ENCODE results near the gene SYNE2. TPM values are rescaled to one million over a fixed set of nuclear protein-coding genes. Genes with fewer than 3 reads are reported as not detected.
A peak's percentile ranks its signal among the peaks of the same experiment; 100 is the strongest.

The SYNE2 gene
- total and polyA plus RNA-seq, 4 experiments from 2014 or later: 14.2 to 280 (median 189) TPM

DNA sequence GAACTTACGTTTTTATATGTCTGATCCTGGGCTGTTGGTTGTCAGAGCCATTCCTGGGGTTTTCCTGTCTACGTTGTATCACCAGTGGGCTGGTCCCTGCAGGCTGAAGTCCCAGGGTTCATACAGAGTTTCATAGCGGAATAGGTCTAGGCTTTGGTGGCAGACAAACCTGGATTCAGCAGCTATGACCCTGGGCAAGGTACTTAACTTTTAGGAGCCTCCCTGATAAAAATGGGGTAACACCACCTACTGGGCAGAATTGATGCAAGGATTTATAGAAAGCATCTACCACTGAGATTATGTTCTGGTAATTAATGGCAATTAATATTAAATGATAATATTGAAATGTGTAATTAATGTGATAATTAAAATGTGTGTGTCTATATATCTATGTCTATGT is 141.2 kb downstream of the SYNE2 start:
- H3K27me3 Mint-ChIP-seq: no peaks in the 10 kb centered on the region
- peaks cover 0 to 4% (median 1%) of the 10 kb centered on the region in 4 donors for H3K4me1 Mint-ChIP-seq
- H3K27ac ChIP-seq (ENCODE audit: low read depth, low read length): no peak overlapping the region
- DNase-seq: peak in 2 of 5 donors; percentile 10 to 11
- H3K27me3 ChIP-seq (ENCODE audit: insufficient read depth, low read length): no peaks in the 10 kb centered on the region
- peaks cover 60 to 77% of the 10 kb centered on the region in 2 donors for H3K36me3 Mint-ChIP-seq
- ChIA-PET POLR2A (ENCODE audit: partially characterized antibody) (no interaction called here), CTCF (ENCODE audit: partially characterized antibody) (interaction anchor here (0.9 to 1.2 kb wide), 3 partner anchors 141 to 194 kb away, joined by 3 to 7 read pairs (median 4); partner anchors contain the start of gene SYNE2)
- no peak overlapping the region for H3K4me3 ChIP-seq (ENCODE audit: low read length in 2 of 2)
- intact Hi-C loops (cut with micrococcal nuclease): loop anchor here (1.0 to 5.0 kb wide), 2 partner anchors 142 to 195 kb away; partner anchors contain the start of gene SYNE2
- H3K27ac Mint-ChIP-seq: peak overlapping the region in 1 of 7 donors; percentile 62
- H3K4me3 Mint-ChIP-seq: no peak overlapping the region
- H3K36me3 ChIP-seq (ENCODE audit: insufficient read depth, low read length): peaks cover 46% of the 10 kb centered on the region
- no peaks in the 10 kb centered on the region for H3K9me3 Mint-ChIP-seq
- no peaks in the 10 kb centered on the region for H3K4me1 ChIP-seq (ENCODE audit: insufficient read depth, low read length)
- H3K9me3 ChIP-seq (ENCODE audit: control insufficient read depth in 1 of 2, low read length in 2 of 2): no peaks in the 10 kb centered on the region

DNA sequence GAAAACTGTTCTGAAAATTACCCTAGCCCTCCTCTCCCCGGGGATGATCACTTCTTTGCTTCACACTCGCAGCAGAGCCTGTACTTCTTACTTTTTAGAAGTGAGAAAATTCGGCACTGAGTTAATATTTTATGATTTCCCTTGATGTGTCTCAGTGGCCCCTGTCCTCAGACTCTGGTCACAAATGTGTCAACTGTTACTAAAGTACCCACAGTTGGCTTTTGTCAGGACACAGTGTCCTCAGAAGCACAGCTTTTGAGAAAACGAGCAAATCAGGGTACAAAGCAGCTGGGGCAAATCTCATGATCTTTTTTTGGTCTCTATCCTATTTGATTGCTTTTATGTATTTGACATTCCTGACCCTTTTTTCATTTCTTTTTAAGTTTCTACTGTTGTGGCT is 142.5 kb downstream of the SYNE2 start:
- H3K9me3 Mint-ChIP-seq: no peaks in the 10 kb centered on the region
- Histone ChIP-seq H3K4me3 (ENCODE audit: low read length in 2 of 2) (no peak overlapping the region), H3K4me1 (ENCODE audit: insufficient read depth, low read length) (no peaks in the 10 kb centered on the region), H3K9me3 (ENCODE audit: control insufficient read depth in 1 of 2, low read length in 2 of 2) (no peaks in the 10 kb centered on the region), H3K27ac (ENCODE audit: low read depth, low read length) (no peak overlapping the region), H3K36me3 (ENCODE audit: insufficient read depth, low read length) (peaks cover 49% of the 10 kb centered on the region), H3K27me3 (ENCODE audit: insufficient read depth, low read length) (no peaks in the 10 kb centered on the region)
- DNase-seq: no peak
- intact Hi-C loops (cut with micrococcal nuclease): no loop called here
- H3K27ac Mint-ChIP-seq: peak overlapping the region in 3 of 7 donors; percentile 10 to 37 (median 14)
- CTCF ChIA-PET (ENCODE audit: partially characterized antibody): interaction anchor here (1.2 kb wide), 2 partner anchors 143 to 195 kb away, joined by 4 to 7 read pairs; no protein-coding TSS in a partner anchor
- H3K4me1 Mint-ChIP-seq: peaks cover 0 to 4% (median 1%) of the 10 kb centered on the region in 4 donors
- POLR2A ChIA-PET (ENCODE audit: partially characterized antibody): no interaction called here
- H3K4me3 Mint-ChIP-seq: no peak overlapping the region
- no peaks in the 10 kb centered on the region for H3K27me3 Mint-ChIP-seq
- peaks cover 71 to 84% of the 10 kb centered on the region in 2 donors for H3K36me3 Mint-ChIP-seq

- Histone ChIP-seq H3K27ac (ENCODE audit: low read depth, low read length) (no peak overlapping the region), H3K36me3 (ENCODE audit: insufficient read depth, low read length) (peaks cover 53% of the 10 kb centered on the region), H3K9me3 (ENCODE audit: control insufficient read depth in 1 of 2, low read length in 2 of 2) (no peaks in the 10 kb centered on the region), H3K4me3 (ENCODE audit: low read length in 2 of 2) (no peak overlapping the region), H3K27me3 (ENCODE audit: insufficient read depth, low read length) (no peaks in the 10 kb centered on the region), H3K4me1 (ENCODE audit: insufficient read depth, low read length) (no peaks in the 10 kb centered on the region)
- POLR2A ChIA-PET (ENCODE audit: partially characterized antibody): no interaction called here
- H3K27me3 Mint-ChIP-seq: no peaks in the 10 kb centered on the region
- H3K36me3 Mint-ChIP-seq: peaks cover 71 to 87% of the 10 kb centered on the region in 2 donors
- DNase-seq: no peak
- H3K9me3 Mint-ChIP-seq: no peaks in the 10 kb centered on the region
- peak overlapping the region in 2 of 7 donors; percentile 29 to 57 for H3K27ac Mint-ChIP-seq
- CTCF ChIA-PET (ENCODE audit: partially characterized antibody): interaction anchor here (1.5 kb wide), 1 partner anchor 196 kb away, joined by 3 read pairs; no protein-coding TSS in a partner anchor
- H3K4me1 Mint-ChIP-seq: peaks cover 0 to 4% (median 1%) of the 10 kb centered on the region in 4 donors
- intact Hi-C loops (cut with micrococcal nuclease): no loop called here
- H3K4me3 Mint-ChIP-seq: no peak overlapping the region
These were observed 143.2 kb downstream of the SYNE2 start for GRCh38 chr14:63996016-63996415.

DNA sequence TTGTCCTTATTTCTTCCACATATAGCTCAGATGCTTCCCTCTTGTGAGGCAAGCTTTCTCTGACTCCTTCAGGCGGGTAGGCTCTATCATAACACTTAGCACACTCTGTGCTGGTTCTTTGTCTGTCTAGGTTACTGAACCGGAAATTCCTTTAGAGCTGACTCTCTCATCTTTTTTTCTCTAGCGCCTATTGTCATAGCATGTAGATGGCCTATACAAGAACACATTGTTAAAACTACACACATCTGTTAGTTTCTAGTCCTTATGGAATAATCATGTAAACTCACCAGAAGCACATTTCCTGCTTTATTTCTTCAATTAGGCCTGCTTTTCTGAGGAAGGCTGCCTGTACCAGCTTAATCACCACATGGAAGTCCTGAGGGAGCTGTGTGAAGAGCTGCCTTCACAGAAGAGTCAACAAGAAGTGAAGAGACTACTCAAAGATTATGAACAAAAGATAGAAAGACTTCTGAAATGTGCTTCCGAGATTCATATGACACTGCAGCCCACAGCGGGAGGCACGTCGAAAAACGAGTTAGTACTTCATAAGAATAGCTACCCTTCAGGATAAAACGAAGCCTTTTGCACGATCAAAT is 143.9 kb downstream of the SYNE2 start:
- H3K9me3 ChIP-seq (ENCODE audit: control insufficient read depth in 1 of 2, low read length in 2 of 2): no peaks in the 10 kb centered on the region
- peaks cover 0 to 4% (median 1%) of the 10 kb centered on the region in 4 donors for H3K4me1 Mint-ChIP-seq
- DNase-seq: no peak

GRCh38 chr14:64000749-64001148 is 147.9 kb downstream of the SYNE2 start:
- peaks cover 82 to 89% of the 10 kb centered on the region in 2 donors for H3K36me3 Mint-ChIP-seq
- peaks cover 0 to 6% (median 4%) of the 10 kb centered on the region in 4 donors for H3K4me1 Mint-ChIP-seq
- intact Hi-C loops (cut with micrococcal nuclease): no loop called here
- DNase-seq: no peak
- no peak overlapping the region for H3K4me3 Mint-ChIP-seq
- H3K27ac ChIP-seq (ENCODE audit: low read depth, low read length): no peak overlapping the region
- peak overlapping the region in 1 of 7 donors; percentile 2 for H3K27ac Mint-ChIP-seq
- H3K27me3 ChIP-seq (ENCODE audit: insufficient read depth, low read length): no peaks in the 10 kb centered on the region
- H3K9me3 ChIP-seq (ENCODE audit: control insufficient read depth in 1 of 2, low read length in 2 of 2): no peaks in the 10 kb centered on the region
- H3K36me3 ChIP-seq (ENCODE audit: insufficient read depth, low read length): peaks cover 55% of the 10 kb centered on the region
- no peaks in the 10 kb centered on the region for H3K4me1 ChIP-seq (ENCODE audit: insufficient read depth, low read length)
- no peak overlapping the region for H3K4me3 ChIP-seq (ENCODE audit: low read length in 2 of 2)
- ChIA-PET CTCF (ENCODE audit: partially characterized antibody) (no interaction called here), POLR2A (ENCODE audit: partially characterized antibody) (no interaction called here)
- H3K27me3 Mint-ChIP-seq: no peaks in the 10 kb centered on the region
- H3K9me3 Mint-ChIP-seq: no peaks in the 10 kb centered on the region

More for the DNA sequence above, 143.9 kb downstream of the SYNE2 start:
- Histone ChIP-seq H3K36me3 (ENCODE audit: insufficient read depth, low read length) (peaks cover 51% of the 10 kb centered on the region), H3K27me3 (ENCODE audit: insufficient read depth, low read length) (no peaks in the 10 kb centered on the region), H3K27ac (ENCODE audit: low read depth, low read length) (no peak overlapping the region), H3K4me3 (ENCODE audit: low read length in 2 of 2) (no peak overlapping the region), H3K4me1 (ENCODE audit: insufficient read depth, low read length) (no peaks in the 10 kb centered on the region)
- Mint-ChIP-seq H3K9me3 (no peaks in the 10 kb centered on the region), H3K36me3 (peaks cover 76 to 86% of the 10 kb centered on the region in 2 donors), H3K27ac (peak overlapping the region in 2 of 7 donors; percentile 29 to 43), H3K27me3 (no peaks in the 10 kb centered on the region), H3K4me3 (no peak overlapping the region)
- ChIA-PET POLR2A (ENCODE audit: partially characterized antibody) (no interaction called here), CTCF (ENCODE audit: partially characterized antibody) (interaction anchor here (0.8 to 1.5 kb wide), 2 partner anchors 11 to 197 kb away, joined by 3 read pairs; no protein-coding TSS in a partner anchor)
- intact Hi-C loops (cut with micrococcal nuclease): no loop called here

GRCh38 chr14:64005822-64006221 is 153.0 kb downstream of the SYNE2 start:
- H3K36me3 Mint-ChIP-seq: peaks cover 60 to 82% of the 10 kb centered on the region in 2 donors
- peak overlapping the region in 5 of 7 donors; percentile 1 to 72 (median 4) for H3K27ac Mint-ChIP-seq
- H3K27ac ChIP-seq (ENCODE audit: low read depth, low read length): no peak overlapping the region
- ChIA-PET CTCF (ENCODE audit: partially characterized antibody) (no interaction called here), POLR2A (ENCODE audit: partially characterized antibody) (no interaction called here)
- H3K9me3 Mint-ChIP-seq: no peaks in the 10 kb centered on the region
- no peaks in the 10 kb centered on the region for H3K27me3 ChIP-seq (ENCODE audit: insufficient read depth, low read length)
- no peaks in the 10 kb centered on the region for H3K4me1 ChIP-seq (ENCODE audit: insufficient read depth, low read length)
- no peak overlapping the region for H3K4me3 ChIP-seq (ENCODE audit: low read length in 2 of 2)
- no peak for DNase-seq
- intact Hi-C loops (cut with micrococcal nuclease): no loop called here
- no peaks in the 10 kb centered on the region for H3K9me3 ChIP-seq (ENCODE audit: control insufficient read depth in 1 of 2, low read length in 2 of 2)
- H3K4me1 Mint-ChIP-seq: peaks cover 0 to 9% (median 4%) of the 10 kb centered on the region in 4 donors
- no peak overlapping the region for H3K4me3 Mint-ChIP-seq
- H3K27me3 Mint-ChIP-seq: no peaks in the 10 kb centered on the region
- peaks cover 40% of the 10 kb centered on the region for H3K36me3 ChIP-seq (ENCODE audit: insufficient read depth, low read length)

- H3K27ac Mint-ChIP-seq: peak overlapping the region in 3 of 7 donors; percentile 8 to 83 (median 37)
- H3K27me3 Mint-ChIP-seq: no peaks in the 10 kb centered on the region
- H3K9me3 Mint-ChIP-seq: no peaks in the 10 kb centered on the region
- Histone ChIP-seq H3K4me1 (ENCODE audit: insufficient read depth, low read length) (no peaks in the 10 kb centered on the region), H3K27me3 (ENCODE audit: insufficient read depth, low read length) (no peaks in the 10 kb centered on the region), H3K9me3 (ENCODE audit: control insufficient read depth in 1 of 2, low read length in 2 of 2) (no peaks in the 10 kb centered on the region), H3K27ac (ENCODE audit: low read depth, low read length) (no peak overlapping the region), H3K36me3 (ENCODE audit: insufficient read depth, low read length) (peaks cover 31% of the 10 kb centered on the region), H3K4me3 (ENCODE audit: low read length in 2 of 2) (no peak overlapping the region)
- no peak overlapping the region for H3K4me3 Mint-ChIP-seq
- no peak for DNase-seq
- intact Hi-C loops (cut with micrococcal nuclease): no loop called here
- ChIA-PET CTCF (ENCODE audit: partially characterized antibody) (interaction anchor here (1.0 kb wide), 1 partner anchor 11 kb away, joined by 3 read pairs; no protein-coding TSS in a partner anchor), POLR2A (ENCODE audit: partially characterized antibody) (no interaction called here)
- H3K36me3 Mint-ChIP-seq: peaks cover 64 to 81% of the 10 kb centered on the region in 2 donors
- peaks cover 0 to 9% (median 4%) of the 10 kb centered on the region in 4 donors for H3K4me1 Mint-ChIP-seq
These were observed 155.2 kb downstream of the SYNE2 start for GRCh38 chr14:64008016-64008415.
